ENCODE results near the gene KCNQ1OT1. TPM values are rescaled to one million over a fixed set of nuclear protein-coding genes. Genes with fewer than 3 reads are reported as not detected.

The KCNQ1OT1 gene
- total RNA-seq, 1 donor from 2014 or later, result 0.33 TPM

DNA sequence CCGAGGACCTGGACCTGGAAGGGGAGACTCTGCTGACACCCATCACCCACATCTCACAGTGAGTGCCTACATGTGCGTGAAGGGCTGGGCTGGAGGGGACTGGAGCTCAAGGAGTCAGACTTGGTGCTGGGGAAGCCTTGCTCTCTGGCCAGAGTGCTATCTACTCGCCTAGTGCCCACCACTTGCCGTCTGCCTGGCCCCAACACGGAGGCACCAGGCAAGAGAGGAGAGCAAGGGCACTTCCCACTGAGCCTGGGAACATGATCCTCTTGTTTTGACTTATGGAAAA lies 37.8 kb downstream of the KCNQ1OT1 start:
- Histone ChIP-seq H3K27ac (replicated peaks) (no peak overlapping the region), H3K36me3 (peaks cover 26% of the 10 kb centered on the region), H3K9me3 (replicated peaks) (peaks cover 58% of the 10 kb centered on the region), H3K4me3 (no peak overlapping the region), H3K27me3 (ENCODE audit: low read depth) (no peaks in the 10 kb centered on the region), H3K4me1 (peaks cover 15% of the 10 kb centered on the region)
- intact Hi-C loops (cut with micrococcal nuclease), result no loop called here
- TF ChIP-seq, protein P1, sequence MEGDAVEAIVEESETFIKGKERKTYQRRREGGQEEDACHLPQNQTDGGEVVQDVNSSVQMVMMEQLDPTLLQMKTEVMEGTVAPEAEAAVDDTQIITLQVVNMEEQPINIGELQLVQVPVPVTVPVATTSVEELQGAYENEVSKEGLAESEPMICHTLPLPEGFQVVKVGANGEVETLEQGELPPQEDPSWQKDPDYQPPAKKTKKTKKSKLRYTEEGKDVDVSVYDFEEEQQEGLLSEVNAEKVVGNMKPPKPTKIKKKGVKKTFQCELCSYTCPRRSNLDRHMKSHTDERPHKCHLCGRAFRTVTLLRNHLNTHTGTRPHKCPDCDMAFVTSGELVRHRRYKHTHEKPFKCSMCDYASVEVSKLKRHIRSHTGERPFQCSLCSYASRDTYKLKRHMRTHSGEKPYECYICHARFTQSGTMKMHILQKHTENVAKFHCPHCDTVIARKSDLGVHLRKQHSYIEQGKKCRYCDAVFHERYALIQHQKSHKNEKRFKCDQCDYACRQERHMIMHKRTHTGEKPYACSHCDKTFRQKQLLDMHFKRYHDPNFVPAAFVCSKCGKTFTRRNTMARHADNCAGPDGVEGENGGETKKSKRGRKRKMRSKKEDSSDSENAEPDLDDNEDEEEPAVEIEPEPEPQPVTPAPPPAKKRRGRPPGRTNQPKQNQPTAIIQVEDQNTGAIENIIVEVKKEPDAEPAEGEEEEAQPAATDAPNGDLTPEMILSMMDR (IDR thresholded peaks at IDR 0.05; ENCODE audit: borderline replicate concordance), result no peak
- no peak for DNase-seq

DNA sequence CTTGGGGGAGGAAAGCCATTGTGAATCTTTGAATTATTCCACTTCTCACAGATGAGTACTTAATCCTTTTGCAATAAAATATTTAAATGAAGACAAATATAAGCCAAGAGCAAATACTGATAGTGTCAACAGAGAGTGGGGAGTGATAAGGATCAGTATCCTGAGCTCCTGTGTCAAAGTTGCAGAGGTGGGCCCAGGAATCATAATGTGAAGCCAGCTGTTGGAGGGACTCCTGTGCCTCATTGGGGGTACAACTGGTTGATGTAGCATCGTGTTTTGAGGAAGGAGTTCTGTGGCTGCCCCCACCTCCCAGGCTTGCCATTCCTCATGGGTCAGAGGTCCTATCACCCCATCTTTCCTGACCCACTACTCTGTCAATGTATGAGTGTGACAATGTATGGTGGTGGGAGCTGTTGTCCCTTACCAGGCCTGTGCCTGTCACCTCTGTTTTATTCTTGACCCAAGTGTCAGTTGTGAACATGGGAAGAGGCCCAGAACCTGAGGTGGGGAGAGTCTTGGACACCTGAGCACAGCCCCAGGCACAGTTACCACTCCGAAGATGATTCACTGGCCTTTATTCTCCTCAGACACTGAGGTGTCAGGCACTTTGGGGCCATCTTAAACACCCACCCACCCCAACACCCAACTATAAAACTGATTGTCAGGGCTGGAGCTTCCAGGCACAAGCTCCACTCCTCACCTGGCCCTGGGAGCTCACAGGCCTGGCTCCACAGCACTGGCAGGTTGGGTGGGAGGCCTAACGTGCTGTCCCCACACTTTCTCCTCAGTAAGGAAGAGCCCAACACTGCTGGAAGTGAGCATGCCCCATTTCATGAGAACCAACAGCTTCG lies 38.4 kb downstream of the KCNQ1OT1 start:
- H3K4me1 ChIP-seq, result peaks cover 15% of the 10 kb centered on the region
- H3K9me3 ChIP-seq (replicated peaks), result peaks cover 62% of the 10 kb centered on the region
- TF ChIP-seq, protein P1 (IDR thresholded peaks at IDR 0.05; ENCODE audit: borderline replicate concordance), result no peak
- no peak for DNase-seq
- no peaks in the 10 kb centered on the region for H3K27me3 ChIP-seq (ENCODE audit: low read depth)
- peaks cover 26% of the 10 kb centered on the region for H3K36me3 ChIP-seq
- no peak overlapping the region for H3K4me3 ChIP-seq
- no peak overlapping the region for H3K27ac ChIP-seq (replicated peaks)
- intact Hi-C loops (cut with micrococcal nuclease), result no loop called here

DNA sequence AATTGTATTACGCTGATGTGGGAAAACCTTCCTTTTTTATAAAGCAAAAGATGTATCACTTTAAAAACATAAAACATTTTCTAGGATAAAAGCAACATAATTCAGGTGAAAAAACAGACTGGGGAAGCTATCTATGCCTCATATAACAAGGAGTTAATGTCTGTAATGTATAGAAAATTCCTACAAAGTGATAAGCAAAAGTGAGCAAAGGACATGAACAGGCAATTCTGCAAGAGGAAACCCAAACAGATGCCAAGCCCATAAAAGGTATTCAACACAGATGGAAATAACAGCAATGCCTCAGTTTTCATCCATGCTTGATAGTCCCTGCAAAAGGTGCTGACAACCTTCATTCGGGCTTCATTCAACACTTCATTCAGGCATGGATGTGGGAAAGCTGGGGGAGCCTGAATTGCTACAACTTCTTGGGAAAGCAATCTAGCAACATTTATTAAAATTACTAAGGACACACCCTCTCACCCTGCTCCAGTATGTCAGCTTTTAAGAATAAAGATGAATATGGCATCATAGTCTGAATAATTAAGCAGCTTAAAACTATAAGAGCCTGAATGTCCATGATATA lies 39.3 kb downstream of the KCNQ1OT1 start:
- H3K27me3 ChIP-seq (ENCODE audit: low read depth), result no peaks in the 10 kb centered on the region
- peaks cover 72% of the 10 kb centered on the region for H3K9me3 ChIP-seq (replicated peaks)
- peaks cover 22% of the 10 kb centered on the region for H3K36me3 ChIP-seq
- TF ChIP-seq, protein P1 (IDR thresholded peaks at IDR 0.05; ENCODE audit: borderline replicate concordance), result no peak
- H3K4me3 ChIP-seq, result no peak overlapping the region
- H3K27ac ChIP-seq (replicated peaks), result no peak overlapping the region
- peaks cover 15% of the 10 kb centered on the region for H3K4me1 ChIP-seq
- intact Hi-C loops (cut with micrococcal nuclease), result no loop called here
- no peak for DNase-seq

DNA sequence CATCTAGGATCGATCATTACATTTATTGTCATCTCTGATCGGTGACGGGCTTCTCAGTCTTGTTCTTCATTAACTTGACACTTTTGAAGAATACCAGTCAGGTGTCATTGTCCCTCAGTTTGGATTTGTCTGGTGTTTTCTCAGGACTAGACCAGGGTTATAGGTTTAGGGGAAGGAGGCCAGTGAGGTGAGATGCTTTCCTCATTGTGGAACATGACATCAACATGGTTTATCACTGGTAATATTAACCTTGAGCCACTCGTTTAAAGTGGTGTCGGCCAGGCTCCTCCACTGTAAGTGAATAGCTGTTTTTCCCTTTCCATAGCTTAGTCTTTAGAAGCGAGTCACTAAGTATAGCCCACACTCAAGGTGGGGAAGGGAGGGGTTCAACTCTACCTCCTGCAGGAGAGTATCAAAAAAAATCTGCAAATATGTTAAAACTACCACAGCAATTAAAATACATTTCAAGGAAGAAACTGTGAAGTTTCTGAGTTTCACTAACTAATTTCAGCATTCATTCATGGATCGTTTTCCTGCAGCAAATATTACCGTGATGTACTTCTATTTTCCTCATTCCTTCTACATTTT lies 42.0 kb downstream of the KCNQ1OT1 start:
- DNase-seq, result no peak
- Histone ChIP-seq H3K27me3 (ENCODE audit: low read depth) (no peaks in the 10 kb centered on the region), H3K27ac (replicated peaks) (no peak overlapping the region), H3K4me3 (no peak overlapping the region), H3K9me3 (replicated peaks) (peaks cover 98% of the 10 kb centered on the region), H3K4me1 (peaks cover 19% of the 10 kb centered on the region), H3K36me3 (peaks cover 20% of the 10 kb centered on the region)
- intact Hi-C loops (cut with micrococcal nuclease), result no loop called here
- TF ChIP-seq, protein P1 (IDR thresholded peaks at IDR 0.05; ENCODE audit: borderline replicate concordance), result no peak

DNA sequence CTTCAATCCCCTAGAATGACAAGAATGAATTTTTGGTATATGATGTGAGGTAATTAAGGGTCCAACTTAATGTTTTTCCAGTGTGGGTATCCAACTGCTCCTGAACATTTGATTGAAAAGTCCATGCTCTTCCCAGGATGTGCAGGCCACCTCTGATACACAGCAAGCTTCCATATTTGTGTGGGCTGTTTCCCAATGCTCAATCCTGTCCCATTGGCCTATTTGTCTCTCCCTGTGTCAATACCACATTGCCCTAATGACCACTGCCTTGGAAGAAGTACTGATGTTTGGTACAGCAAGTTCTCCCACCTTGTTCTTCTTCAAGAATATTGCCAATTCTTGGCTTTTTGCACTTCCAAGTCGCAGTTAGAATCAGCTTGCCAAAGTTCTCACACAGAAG lies 42.9 kb downstream of the KCNQ1OT1 start:
- no peak overlapping the region for H3K4me3 ChIP-seq
- H3K27me3 ChIP-seq (ENCODE audit: low read depth), result no peaks in the 10 kb centered on the region
- H3K36me3 ChIP-seq, result peaks cover 10% of the 10 kb centered on the region
- peaks cover 26% of the 10 kb centered on the region for H3K4me1 ChIP-seq
- TF ChIP-seq, protein P1 (IDR thresholded peaks at IDR 0.05; ENCODE audit: borderline replicate concordance), result no peak
- no peak overlapping the region for H3K27ac ChIP-seq (replicated peaks)
- intact Hi-C loops (cut with micrococcal nuclease), result no loop called here
- peaks cover 99% of the 10 kb centered on the region for H3K9me3 ChIP-seq (replicated peaks)
- DNase-seq, result no peak
